Vagina (tissue), 2 donors: ENCODE measurements around the gene ANO1.

Experiments
- CTCF ChIP-seq, 3 experiments: fragments of 450-650 bp in 2 of 3; fragments of 200-600 bp in 1 of 3; sonication (generic) in 1 of 3; IDR thresholded peaks; one replicate each; pipeline ENCODE4 v1.5.1; 2017 to 2019; ENCODE audit warnings: antibody characterized with exemption in 3 of 3, mild to moderate bottlenecking in 2 of 3, moderate library complexity in 2 of 3
- POLR2AphosphoS5 ChIP-seq, 2 donors: sonication (generic); formaldehyde crosslinking; IDR thresholded peaks; one replicate each; pipeline ENCODE4 v1.9.0; 2017; ENCODE audit warnings: antibody characterized with exemption in 2 of 2, mild to moderate bottlenecking in 2 of 2, low read depth in 1 of 2; ENCODE audit not compliant: insufficient read depth in 1 of 2

GRCh38 chr11:70151671-70152070 lies 73.6 kb downstream of the ANO1 start:
- TF ChIP-seq POLR2AphosphoS5 (IDR thresholded peaks at IDR 0.05; ENCODE audit: insufficient read depth in 1 of 2, low read depth in 1 of 2) (no peak), CTCF (IDR thresholded peaks at IDR 0.05) (no peak)
